Glomerular endothelial cell (primary cell): ENCODE data around the gene ACTRT3. TPM values are rescaled to one million over a fixed set of nuclear protein-coding genes. Genes with fewer than 3 reads are reported as not detected.

ENCODE experiments used
- total RNA-seq: library from RNA; depleted of rRNA; stranded (reverse); fragments of >200 nt; gene quantifications from 2 replicates; pipeline ENCODE4 v1.2.3, GENCODE V29; 2015

The ACTRT3 gene
- total RNA-seq, 1 donor from 2014 or later = 2.8 TPM

Other genes with a start within 250 kb of the ACTRT3 start
- gene MECOM, start 105.8 kb downstream of the ACTRT3 start, total RNA-seq = 43.7 and 71.5 TPM in 2 replicates
- gene TERC, start 4.5 kb downstream of the ACTRT3 start, total RNA-seq = 38.5 and 69.2 TPM in 2 replicates
- gene MYNN, start 3.8 kb upstream of the ACTRT3 start, total RNA-seq = 8.6 and 11.2 TPM in 2 replicates
- gene LRRIQ4, start 43.3 kb upstream of the ACTRT3 start, total RNA-seq = not detected in 2 replicates
- gene LRRC34, start 43.3 kb upstream of the ACTRT3 start, total RNA-seq = 0.19 and 2.6 TPM in 2 replicates
- gene LRRC31, start 100.4 kb upstream of the ACTRT3 start, total RNA-seq = not detected in 2 replicates
- not detected in 2 replicates for gene SAMD7, start 142.0 kb upstream of the ACTRT3 start, total RNA-seq
- gene SEC62, start 197.2 kb upstream of the ACTRT3 start, total RNA-seq = 29.7 and 36.6 TPM in 2 replicates